ENCODE results near the gene FAM114A2.
"Not testable (repeated sequence)": the region's sequence is repeated elsewhere in the genome, so short reads cannot be mapped to it uniquely, and the experiment has no call there.

The FAM114A2 gene

GRCh38 chr5:154046486-154046885, 7.8 kb upstream of the FAM114A2 start:
- no peak for DNase-seq

- peak; percentile 70 for DNase-seq
Observed at GRCh38 chr5:154044581-154044980, 5.9 kb upstream of the FAM114A2 start.

GRCh38 chr5:154044099-154044498, 5.4 kb upstream of the FAM114A2 start:
- no peak for DNase-seq

GRCh38 chr5:154042766-154043165, 4.1 kb upstream of the FAM114A2 start:
- DNase-seq, result peak; percentile 66

- DNase-seq, result no peak
Observed at GRCh38 chr5:154039458-154039829, 734 bp upstream of the FAM114A2 start.

- no peak for DNase-seq
Observed at GRCh38 chr5:154038261-154038706, 426 bp downstream of the FAM114A2 start.

- DNase-seq, result no peak
Observed at GRCh38 chr5:154034944-154035343, 3.8 kb downstream of the FAM114A2 start.

- no peak for DNase-seq
Observed at GRCh38 chr5:154031937-154032489, 6.7 kb downstream of the FAM114A2 start.

- DNase-seq, result no peak
Observed at GRCh38 chr5:154025951-154026350, 12.8 kb downstream of the FAM114A2 start.

- not testable (repeated sequence) for DNase-seq
Observed at GRCh38 chr5:154018919-154019318, 19.8 kb downstream of the FAM114A2 start.

- no peak for DNase-seq
Observed at GRCh38 chr5:154015071-154015693, 23.5 kb downstream of the FAM114A2 start.

- DNase-seq, result no peak
Observed at GRCh38 chr5:154010660-154011059, 28.1 kb downstream of the FAM114A2 start.

- no peak for DNase-seq
Observed at GRCh38 chr5:154005648-154006047, 33.1 kb downstream of the FAM114A2 start.

GRCh38 chr5:154002511-154003020, 36.1 kb downstream of the FAM114A2 start:
- no peak for DNase-seq

GRCh38 chr5:154002093-154002492, 36.6 kb downstream of the FAM114A2 start:
- no peak for DNase-seq

GRCh38 chr5:154000703-154001102, 38.0 kb downstream of the FAM114A2 start:
- no peak for DNase-seq

GRCh38 chr5:153999995-154000394, 38.7 kb downstream of the FAM114A2 start:
- DNase-seq, result no peak

- no peak for DNase-seq
Observed at GRCh38 chr5:153998768-153999167, 39.9 kb downstream of the FAM114A2 start.

GRCh38 chr5:153998010-153998409, 40.7 kb downstream of the FAM114A2 start:
- no peak for DNase-seq

- no peak for DNase-seq
Observed at GRCh38 chr5:153991168-153991567, 47.5 kb downstream of the FAM114A2 start.

GRCh38 chr5:153988510-153988909, 50.2 kb downstream of the FAM114A2 start:
- no peak for DNase-seq

- DNase-seq, result no peak
Observed at GRCh38 chr5:153987301-153987700, 51.4 kb downstream of the FAM114A2 start.

- no peak for DNase-seq
Observed at GRCh38 chr5:153985498-153985897, 53.2 kb downstream of the FAM114A2 start.

GRCh38 chr5:153983885-153984284, 54.8 kb downstream of the FAM114A2 start:
- peak; percentile 3 for DNase-seq

Data from GF-D8 (cell line).